Stimulated activated CD4-positive, alpha-beta T cell treated with anti-CD3 and anti-CD28 coated beads, Interleukin-4, amount 100 ng/mL, for 48 hours (primary cell): ENCODE results near the gene SHOX.
"Not testable (repeated sequence)": the region's sequence is repeated elsewhere in the genome, so short reads cannot be mapped to it uniquely, and the experiment has no call there.

Experiments
- DNase-seq, 2 donors: peaks; one replicate each; pipeline ENCODE4 v3.0.0-alpha.2; 2020; ENCODE audit warnings: low read depth in 2 of 2

The SHOX gene

DNA sequence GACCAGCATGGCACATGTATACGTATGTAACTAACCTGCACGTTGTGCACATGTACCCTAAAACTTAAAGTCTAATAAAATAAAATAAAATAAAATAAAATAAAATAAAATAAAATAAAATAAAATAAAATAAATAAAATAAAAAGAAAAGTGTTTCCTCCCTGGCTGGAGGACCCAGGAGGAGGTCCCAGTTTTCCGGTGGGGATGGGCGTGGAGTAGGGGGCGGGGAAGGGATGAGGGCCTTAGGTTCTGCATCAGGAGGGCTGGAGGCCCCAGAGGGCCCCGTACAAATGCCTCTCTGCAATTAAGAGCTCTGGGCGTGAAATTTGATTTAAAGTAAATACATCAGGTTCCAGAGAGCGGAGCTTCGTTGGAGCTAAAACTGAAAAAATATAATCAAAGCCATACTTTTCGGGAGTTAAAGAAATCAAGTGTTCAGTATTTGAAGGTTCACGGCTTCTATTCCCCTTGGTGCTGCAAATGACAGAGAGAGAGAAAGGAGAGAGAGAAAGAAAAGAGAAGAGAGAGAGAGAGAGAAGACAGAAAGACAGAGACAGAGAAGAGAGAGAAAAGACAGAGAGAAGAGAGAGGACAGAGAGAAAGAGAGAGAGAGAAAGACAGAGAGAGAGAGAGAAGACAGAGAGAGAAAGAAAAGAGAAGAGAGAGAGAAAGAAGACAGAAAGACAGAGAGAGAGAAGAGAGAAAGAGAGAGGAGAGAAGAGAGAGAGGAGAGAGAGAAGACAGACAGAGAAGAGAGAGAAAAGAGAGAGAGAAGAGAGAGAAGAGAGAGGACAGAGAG, 8.7 kb upstream of the SHOX start:
- DNase-seq, result no peak

DNA sequence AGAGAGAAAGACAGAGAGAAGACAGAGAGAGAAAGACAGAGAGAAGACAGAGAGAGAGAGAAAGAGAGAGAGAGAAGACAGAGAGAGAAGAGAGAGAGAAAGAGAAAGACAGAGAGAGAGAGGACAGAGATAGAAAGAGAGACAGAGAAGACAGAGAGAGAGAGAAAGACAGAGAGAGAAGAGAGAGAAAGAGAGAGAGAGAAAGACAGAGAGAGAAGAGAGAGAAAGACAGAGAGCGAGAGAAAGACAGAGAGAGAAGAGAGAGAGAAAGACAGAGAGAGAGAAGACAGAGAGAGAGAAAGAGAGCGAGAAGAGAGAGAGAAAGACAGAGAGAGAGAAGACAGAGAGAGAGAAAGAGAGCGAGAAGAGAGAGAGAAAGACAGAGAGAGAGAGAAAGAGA, 7.8 kb upstream of the SHOX start:
- DNase-seq, result not testable (repeated sequence)

DNA sequence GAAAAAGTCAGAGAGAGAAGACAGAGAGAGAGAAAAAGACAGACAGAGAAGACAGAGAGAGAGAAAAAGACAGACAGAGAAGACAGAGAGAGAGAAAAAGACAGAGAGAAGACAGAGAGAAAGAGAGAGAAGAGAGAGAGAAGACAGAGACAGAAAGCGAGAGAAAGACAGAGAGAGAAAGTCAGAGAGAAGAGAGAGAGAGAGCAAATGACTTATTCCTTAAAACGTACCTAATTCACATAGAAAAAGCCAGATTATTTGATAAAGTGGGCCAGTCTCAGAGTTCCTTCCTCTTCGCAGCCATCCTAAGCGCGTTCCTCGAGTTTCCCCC, 7.4 kb upstream of the SHOX start:
- no peak for DNase-seq

DNA sequence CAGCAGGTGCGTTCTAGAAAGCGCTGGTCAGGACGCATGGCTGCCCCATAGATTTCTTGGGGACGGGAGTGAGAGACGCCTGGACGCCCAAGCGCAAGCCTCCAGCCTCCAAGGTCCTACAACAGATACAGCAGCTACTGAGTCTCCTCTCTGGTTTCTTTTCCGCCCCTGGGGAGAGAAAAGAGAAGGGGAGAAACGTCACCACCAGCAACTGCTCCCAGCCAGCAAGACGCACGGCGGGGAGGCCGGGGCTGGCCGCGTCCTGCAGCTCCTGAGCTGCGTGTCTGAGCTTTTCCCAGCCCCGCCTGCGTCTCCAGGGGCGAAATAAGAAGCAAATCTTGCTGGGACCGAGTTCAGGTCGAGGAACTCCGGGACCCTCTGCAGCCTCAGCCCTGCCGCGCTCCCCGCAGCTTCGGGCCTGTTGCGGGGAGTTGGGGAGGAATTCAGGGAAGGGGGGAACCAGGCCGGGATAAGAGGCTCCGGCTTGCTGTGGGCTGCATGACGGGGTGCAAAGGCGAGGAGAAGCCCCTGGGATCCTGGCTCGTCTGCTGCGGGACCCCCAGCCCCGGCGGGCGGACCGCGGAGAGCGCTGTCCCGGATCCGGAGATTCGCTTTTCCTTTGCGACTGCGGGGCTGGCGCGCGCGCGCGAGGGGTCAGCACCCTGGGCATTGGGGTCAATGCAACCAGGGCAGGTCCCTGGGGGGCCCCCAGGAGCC, 6.8 kb upstream of the SHOX start:
- DNase-seq, result no peak

DNA sequence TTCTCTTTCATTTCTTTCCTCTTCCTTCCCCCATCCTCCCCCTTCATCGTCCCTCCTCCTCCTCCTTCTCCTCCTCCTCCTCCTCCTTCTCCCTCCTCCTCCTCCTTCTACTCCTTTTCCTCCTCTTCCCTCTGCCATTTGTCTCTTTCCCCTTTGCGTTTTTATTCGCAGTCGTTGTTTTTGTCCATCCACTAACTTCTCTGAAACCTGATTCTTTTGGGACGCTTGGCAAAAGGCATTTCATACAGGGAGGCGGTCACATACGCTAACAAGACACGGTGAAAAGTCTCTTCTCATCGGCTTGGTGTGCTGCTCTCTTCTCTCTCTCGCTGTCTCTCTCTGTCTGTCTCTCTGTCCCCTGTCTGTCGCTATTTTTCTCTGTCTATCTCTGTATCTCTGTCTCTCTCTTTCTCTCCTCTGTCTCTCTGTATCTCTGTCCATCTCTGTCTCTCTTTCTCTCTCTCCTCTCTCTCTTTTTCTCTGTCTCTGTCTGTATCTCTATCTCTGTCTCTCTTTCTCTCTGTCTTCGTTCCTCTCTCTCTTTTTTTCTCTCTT, 5.4 kb upstream of the SHOX start:
- DNase-seq, result no peak

DNA sequence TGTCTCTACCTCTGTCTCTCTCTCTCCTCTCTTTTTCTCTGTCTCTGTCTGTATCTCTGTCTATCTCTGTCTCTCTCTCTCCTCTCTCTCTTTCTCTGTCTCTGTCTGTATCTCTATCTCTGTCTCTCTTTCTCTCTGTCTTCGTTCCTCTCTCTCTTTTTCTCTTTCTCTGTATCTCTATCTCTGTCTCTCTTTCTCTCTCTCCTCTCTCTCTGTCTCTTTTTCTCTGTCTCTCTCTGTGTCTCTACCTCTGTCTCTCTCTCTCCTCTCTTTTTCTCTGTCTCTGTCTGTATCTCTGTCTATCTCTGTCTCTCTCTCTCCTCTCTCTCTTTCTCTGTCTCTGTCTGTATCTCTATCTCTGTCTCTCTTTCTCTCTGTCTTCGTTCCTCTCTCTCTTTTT, 4.5 kb upstream of the SHOX start:
- not testable (repeated sequence) for DNase-seq

DNA sequence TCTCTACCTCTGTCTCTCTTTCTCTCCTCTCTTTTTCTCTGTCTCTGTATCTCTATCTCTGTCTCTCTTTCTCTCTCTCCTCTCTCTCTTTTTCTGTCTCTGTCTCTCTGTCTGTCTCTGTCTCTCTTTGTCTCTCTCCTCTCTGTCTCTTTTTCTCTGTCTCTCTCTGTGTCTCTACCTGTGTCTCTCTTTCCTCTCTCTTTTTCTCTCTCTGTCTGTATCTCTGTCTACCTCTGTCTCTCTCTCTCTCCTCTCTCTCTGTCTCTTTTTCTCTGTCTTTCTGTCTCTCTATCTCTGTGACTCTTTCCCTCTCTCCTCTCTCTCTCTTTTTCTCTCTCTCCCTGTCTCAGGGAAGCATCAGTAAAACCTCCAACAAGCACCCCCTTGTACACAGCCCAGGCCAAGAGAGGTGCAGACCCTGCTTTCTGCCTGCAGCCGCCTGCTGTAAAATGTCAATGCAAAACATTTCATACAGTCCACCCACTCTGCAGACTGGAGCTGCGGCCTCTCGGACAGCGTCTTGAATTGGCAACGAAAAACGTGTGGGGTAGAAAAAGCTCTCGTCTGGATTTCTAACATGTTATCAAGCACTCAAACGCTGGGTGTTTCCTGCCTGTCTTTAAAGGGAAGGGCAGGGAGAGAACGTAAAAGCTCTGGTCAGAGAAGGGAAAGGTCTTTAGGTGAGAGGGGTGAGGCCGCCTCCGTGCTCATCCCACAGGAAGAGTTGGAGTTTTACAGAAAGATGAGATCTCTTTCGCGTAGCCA, 3.7 kb upstream of the SHOX start:
- no peak for DNase-seq

DNA sequence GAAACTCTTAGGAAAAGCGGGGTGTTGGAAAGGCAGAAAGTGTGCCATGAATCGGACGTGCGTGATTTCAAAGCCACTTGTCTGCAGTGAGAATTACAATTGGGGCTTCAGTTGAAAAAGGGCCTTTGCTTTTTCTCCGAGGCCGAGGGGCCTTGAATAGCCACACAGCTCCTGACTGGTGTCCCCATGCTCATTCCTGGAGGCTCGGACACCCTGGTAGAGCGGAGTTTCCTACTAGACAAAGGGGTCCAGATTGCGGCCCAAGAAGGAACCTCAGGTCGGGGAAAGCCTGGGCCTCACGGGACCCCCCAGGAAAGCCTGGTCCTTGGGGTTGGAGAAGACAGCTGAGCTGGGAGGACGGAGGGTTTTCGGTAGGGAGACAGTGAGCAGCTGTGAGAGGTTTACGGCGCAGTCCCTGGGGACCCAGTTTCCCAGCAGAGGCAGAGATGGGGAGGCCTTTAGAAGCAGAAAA, 3.0 kb upstream of the SHOX start:
- no peak for DNase-seq

DNA sequence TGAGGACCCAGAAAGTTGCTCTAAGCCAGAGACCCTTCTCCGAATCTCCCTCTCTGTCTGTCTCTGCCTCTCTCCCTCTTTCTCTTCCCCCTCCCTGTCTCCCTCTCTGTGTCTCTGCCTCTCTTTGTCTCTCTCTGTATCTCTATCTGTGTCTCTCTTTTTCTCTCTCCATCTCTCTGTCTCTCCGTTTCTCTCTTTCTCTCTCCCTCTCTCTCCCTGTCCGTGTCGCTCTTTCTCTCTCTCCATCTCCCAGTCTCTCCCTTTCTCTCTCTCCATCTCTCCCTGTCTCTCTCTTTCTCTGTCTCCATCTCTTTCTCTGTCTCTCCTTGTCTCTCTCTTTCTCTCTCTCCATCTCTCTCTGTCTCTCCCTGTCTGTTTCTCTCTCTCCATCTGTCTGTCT, 2.6 kb upstream of the SHOX start:
- DNase-seq, result no peak

DNA sequence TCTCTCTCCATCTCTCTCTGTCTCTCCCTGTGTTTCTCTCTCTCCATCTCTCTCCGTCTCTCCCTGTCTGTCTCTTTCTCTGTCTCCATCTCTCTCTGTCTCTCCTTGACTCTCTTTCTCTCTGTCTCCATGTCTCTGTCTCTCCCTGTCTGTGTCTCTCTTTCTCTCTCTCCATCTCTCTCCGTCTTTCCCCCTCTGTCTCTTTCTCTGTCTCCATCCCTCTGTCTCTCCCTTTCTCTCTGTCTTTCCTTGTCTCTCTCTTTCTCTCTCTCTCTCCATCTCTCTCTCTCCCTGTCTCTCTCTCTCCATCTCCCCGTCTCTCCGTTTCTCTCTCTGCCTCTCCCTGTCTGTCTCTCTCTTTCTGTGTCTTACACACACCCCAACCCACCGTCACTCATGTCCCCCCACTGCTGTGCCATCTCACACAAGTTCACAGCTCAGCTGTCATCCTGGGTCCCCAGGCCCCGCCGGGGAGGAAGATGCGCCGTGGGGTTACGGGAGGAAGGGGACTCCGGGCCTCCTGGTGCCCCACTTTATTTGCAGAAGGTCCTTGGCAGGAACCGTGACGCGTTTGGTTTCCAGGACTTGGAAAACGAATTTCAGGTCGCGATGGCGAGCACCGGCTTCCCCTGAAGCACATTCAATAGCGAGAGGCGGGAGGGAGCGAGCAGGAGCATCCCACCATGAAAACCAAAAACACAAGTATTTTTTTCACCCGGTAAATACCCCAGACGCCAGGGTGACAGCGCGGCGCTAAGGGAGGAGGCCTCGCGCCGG, 1.2 kb upstream of the SHOX start:
- no peak for DNase-seq

DNA sequence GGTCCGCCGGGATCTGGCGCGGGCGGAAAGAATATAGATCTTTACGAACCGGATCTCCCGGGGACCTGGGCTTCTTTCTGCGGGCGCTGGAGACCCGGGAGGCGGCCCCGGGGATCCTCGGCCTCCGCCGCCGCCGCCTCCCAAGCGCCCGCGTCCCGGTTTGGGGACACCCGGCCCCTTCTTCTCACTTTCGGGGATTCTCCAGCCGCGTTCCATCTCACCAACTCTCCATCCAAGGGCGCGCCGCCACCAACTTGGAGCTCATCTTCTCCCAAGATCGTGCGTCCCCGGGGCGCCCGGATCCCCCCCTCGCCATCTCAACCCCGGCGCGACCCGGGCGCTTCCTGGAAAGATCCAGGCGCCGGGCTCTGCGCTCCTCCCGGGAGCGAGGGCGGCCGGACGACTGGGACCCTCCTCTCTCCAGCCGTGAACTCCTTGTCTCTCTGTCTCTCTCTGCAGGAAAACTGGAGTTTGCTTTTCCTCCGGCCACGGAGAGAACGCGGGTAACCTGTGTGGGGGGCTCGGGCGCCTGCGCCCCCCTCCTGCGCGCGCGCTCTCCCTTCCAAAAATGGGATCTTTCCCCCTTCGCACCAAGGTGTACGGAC, 482 bp upstream of the SHOX start:
- no peak for DNase-seq

DNA sequence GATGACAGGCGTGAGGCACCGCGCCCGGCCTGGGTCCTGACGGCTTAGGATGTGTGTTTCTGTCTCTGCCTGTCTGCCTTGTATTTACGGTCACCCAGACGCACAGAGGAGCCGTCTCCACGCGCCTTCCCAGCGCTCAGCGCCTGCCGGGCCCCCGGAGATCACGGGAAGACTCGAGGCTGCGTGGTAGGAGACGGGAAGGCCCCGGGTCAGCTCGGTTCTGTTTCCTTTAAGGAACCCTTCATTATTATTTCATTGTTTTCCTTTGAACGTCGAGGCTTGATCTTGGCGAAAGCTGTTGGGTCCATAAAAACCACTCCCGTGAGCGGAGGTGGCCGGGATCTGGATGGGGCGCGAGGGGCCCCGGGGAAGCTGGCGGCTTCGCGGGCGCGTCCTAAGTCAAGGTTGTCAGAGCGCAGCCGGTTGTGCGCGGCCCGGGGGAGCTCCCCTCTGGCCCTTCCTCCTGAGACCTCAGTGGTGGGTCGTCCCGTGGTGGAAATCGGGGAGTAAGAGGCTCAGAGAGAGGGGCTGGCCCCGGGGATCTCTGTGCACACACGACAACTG, 1.3 kb downstream of the SHOX start:
- DNase-seq, result no peak

DNA sequence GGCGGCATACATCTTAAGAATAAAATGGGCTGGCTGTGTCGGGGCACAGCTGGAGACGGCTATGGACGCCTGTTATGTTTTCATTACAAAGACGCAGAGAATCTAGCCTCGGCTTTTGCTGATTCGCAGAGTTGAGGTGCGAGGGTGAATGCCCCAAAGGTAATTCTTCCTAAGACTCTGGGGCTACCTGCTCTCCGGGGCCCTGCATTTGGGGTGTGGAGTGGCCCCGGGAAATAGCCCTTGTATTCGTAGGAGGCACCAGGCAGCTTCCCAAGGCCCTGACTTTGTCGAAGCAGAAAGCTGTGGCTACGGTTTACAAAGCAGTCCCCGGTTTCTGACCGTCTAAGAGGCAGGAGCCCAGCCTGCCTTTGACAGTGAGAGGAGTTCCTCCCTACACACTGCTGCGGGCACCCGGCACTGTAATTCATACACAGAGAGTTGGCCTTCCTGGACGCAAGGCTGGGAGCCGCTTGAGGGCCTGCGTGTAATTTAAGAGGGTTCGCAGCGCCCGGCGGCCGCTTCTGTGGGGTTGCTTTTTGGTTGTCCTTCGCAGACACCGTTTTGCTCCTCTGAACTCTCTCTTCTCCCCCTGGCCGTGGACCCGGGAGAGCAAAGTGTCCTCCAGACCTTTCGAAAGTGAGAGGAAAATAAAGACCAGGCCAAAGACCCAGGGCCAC, 1.9 kb downstream of the SHOX start:
- no peak for DNase-seq

DNA sequence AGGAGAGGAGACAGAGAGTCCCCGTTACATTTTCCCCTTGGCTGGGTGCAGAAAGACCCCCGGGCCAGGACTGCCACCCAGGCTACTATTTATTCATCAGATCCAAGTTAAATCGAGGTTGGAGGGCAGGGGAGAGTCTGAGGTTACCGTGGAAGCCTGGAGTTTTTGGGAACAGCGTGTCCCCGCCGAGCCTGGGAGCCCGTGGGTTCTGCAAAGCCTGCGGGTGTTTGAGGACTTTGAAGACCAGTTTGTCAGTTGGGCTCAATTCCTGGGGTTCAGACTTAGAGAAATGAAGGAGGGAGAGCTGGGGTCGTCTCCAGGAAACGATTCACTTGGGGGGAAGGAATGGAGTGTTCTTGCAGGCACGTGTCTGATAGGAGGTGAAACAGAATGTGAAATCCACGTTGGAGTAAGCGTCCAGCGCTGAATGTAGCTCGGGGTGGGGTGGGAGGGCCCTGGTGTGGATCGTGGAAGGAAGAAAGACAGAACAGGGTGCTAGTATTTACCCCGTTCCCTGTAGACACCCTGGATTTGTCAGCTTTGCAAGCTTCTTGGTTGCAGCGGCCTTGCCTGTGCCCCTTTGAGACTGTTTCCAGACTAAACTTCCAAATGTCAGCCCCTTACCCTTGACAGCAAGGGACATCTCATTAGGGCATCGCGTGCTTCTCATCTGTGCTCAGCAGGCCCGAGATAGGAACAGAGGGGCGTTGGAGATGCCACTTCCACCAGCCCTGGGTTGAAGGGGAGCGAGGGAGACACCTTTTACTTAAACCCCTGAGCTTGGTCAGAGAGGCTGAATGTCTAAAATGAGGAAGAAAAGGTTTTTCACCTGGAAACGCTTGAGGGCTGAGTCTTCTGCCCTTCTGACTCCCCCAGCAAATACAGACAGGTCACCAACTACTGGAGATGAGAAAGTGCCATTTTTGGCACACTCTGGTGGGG, 2.7 kb downstream of the SHOX start:
- DNase-seq, result no peak

DNA sequence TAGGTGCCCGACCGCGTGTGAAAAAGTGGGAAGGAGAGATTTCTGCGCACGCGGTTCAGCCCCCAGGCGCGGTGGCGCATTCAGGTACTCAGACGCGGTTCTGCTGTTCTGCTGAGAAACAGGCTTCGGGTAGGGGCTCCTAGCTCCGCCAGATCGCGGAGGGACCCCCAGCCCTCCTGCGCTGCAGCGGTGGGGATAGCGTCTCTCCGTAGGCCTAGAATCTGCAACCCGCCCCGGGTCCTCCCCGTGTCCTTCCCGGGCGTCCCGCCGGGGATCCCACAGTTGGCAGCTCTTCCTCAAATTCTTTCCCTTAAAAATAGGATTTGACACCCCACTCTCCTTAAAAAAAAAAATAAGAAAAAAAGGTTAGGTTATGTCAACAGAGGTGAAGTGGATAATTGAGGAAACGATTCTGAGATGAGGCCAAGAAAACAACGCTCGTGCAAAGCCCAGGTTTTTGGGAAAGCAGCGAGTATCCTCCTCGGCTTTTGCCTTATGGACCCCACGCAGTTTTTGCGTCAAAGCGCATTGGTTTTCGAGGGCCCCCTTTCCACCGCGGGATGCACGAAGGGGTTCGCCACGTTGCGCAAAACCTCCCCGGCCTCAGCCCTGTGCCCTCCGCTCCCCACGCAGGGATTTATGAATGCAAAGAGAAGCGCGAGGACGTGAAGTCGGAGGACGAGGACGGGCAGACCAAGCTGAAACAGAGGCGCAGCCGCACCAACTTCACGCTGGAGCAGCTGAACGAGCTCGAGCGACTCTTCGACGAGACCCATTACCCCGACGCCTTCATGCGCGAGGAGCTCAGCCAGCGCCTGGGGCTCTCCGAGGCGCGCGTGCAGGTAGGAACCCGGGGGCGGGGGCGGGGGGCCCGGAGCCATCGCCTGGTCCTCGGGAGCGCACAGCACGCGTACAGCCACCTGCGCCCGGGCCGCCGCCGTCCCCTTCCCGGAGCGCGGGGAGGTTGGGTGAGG, 3.7 kb downstream of the SHOX start:
- DNase-seq, result no peak

DNA sequence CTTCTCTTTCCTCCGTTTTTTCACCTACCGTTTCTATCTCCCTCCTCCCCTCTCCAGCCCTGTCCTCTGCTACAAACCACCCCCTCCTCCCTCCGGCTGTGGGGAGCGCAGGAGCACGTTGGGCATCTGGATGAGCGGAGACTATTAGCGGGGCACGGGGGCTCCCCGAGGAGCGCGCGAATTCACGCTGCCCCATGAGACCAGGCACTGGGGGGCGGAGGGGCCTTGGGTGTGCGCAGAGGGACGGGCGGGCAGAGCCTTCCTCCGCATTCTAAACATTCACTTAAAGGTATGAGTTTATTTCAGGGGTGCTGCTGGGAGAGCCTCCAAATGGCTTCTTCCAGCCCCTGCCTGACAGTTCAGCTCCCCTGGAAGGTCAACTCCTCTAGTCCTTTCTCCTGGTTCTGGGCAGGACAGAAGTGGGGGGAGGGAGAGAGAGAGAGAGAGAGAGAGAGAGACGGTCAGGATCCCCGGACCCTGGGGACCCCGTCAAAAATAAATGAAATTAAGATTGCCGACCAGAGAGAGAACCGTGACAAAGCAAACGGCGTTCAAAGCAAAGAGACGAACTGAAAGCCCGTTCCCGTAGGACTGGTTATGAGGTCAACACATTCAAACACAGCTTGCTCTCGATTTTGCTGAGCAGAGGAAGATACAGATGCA, 5.0 kb downstream of the SHOX start:
- DNase-seq, result no peak

DNA sequence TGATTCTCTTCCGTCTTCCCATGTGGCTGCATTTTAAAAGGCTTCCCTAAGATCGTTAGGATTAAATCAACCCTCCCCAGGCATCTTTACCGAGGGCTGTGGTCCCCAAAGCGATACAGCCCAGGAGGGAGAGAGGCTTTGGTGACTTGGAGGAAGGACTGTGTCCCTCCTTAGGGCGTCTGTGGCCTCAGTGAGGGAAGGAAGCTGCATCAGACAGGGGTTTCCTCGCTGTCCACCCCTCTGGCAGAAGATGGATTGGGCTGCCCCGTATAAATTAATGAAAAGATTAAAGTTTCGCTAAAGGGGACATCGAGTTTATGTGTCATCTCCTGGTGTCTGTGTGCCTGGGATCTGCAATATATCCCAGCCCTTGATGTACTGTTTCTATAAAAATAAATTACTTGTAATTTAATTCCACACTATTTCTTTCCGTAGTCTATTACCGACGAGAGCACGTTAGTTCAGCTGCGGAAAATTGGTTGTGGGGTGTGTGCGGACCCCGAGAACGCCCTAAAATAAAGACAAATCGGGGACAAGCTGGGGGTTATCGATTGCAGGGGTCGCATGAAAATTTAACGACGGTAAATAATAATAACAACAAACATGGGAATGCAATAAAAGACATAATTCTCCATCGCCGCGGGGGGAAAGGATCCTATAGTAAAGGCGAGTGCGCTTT, 6.5 kb downstream of the SHOX start:
- no peak for DNase-seq
